Measurements from ENCODE around the gene MORC2.

The MORC2 gene

GRCh38 chr22:30968015-30968923, at the start of gene MORC2:
MORC2 (minus strand) TSS chr22:30968774; CDS start chr22:30967889, 885 bp downstream.
- in situ Hi-C loops (cut with MboI; ENCODE audit: low sequenced_read_pairs), result no loop called here

DNA sequence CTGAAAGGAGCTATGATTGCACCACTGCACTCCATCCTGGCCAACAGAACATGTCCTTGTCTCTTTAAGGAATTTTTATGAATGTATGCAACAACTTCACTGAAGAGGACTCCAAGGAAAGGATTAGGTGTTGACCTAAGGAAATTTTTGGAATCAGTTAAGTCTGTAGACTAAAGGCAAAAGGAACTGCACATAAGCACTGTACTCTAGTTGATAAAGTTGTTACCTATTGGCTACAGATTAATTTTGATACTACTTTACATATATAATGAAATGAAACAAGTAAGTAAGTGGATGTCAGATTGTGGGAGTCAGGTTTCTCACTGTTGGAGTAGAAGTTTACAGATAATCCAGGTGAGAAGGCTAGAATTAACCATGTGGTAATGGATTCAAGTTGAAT, 37.0 kb upstream of the MORC2 start:
- in situ Hi-C loops (cut with MboI; ENCODE audit: low sequenced_read_pairs), result no loop called here

DNA sequence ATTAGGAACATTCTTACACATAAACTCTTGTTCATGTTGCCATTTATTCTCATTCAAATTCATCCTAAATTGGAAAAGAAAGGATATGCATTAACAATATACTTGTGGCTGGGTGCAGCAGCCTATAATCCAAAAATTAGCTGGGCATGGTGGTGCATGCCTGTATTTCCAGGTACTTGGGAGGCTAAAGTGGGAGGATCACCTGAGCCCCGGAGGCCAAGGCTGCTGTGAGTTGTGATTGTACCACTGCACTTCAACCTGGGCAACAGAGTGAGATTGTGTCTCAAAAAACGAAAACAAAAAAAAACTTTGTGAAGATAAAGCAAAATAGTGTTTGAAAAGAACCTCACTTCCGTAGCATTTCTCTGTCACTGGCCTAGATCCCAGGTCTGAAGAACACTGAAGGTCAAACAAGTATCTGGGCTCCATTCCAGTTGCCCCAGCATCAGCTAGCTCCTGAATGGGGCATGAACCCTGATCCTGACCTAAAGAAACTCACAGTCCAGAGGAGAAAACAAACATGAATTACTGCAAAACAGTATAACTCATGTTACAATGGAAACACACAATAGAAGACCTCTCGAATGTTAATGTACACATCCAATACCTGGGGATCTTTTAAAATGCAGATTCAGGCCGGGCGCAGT, 32.7 kb upstream of the MORC2 start:
- in situ Hi-C loops (cut with MboI; ENCODE audit: low sequenced_read_pairs), result no loop called here

DNA sequence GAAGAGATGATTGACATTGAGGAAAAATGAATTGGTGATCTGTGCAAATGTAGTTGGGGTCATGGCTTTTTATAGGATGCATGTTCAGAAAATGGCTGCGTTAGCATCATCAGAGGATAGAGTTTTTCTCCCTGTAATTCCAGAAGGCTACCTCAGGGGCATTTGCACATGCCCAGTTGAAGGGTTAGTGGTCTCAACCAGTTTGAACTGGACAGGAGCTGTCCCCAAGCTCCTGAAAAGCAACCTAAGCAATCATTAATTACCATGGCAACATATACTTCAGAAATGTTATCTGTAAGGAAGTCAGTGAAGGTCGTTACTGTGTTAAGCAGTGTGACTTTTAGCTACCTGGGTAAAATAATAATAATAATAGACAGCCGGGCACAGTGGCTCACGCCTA, 29.8 kb upstream of the MORC2 start:
- in situ Hi-C loops (cut with MboI; ENCODE audit: low sequenced_read_pairs), result no loop called here

GRCh38 chr22:30996462-30996861, 27.9 kb upstream of the MORC2 start:
- in situ Hi-C loops (cut with MboI; ENCODE audit: low sequenced_read_pairs), result no loop called here

DNA sequence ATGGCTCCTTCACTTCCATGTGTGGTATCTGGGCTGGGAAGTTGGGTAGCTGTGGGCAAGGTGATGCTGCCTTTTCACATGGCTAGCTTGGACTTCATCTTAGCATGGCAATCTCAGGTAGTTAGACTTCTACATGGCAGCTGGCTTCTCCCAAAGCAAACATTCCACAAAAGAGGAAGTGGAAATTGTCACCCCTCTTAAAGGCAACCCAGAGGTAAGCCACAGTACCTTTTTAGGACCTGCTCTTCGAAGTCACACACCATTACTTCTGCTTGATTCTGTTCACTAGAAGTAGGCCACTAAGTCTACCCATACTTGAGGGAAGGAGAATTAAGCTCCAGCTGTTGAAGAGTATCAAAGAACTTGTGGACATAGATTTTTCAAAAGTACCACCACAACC, 26.4 kb upstream of the MORC2 start:
- in situ Hi-C loops (cut with MboI; ENCODE audit: low sequenced_read_pairs), result no loop called here

GRCh38 chr22:30992565-30992964, 24.0 kb upstream of the MORC2 start:
- in situ Hi-C loops (cut with MboI; ENCODE audit: low sequenced_read_pairs), result no loop called here

DNA sequence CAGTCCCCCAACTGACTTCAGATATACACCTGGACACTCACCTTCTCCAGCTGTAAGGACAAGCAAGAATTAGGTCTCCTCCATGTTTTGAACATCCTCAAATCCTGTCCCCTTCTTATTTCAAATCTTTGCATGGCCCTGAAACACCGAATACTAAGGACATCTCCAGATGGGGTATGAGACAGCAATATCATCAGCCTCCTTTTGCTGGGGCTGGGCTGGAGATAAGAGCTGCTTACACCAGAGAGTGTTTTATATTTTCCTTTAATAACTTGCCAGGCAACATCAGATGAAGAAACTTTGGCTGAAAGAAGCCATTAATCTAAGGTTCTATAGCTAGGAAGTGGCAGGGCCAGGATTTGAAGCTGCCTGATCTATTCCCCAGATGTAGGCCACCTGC, 22.1 kb upstream of the MORC2 start:
- in situ Hi-C loops (cut with MboI; ENCODE audit: low sequenced_read_pairs), result no loop called here

- in situ Hi-C loops (cut with MboI; ENCODE audit: low sequenced_read_pairs), result no loop called here
These were observed 20.9 kb upstream of the MORC2 start for GRCh38 chr22:30989474-30989873.

- in situ Hi-C loops (cut with MboI; ENCODE audit: low sequenced_read_pairs), result no loop called here
These were observed 17.1 kb upstream of the MORC2 start for GRCh38 chr22:30985561-30986208.

- in situ Hi-C loops (cut with MboI; ENCODE audit: low sequenced_read_pairs), result no loop called here
These were observed 15.7 kb upstream of the MORC2 start for GRCh38 chr22:30984317-30984716.

GRCh38 chr22:30982512-30982911, 13.9 kb upstream of the MORC2 start:
- in situ Hi-C loops (cut with MboI; ENCODE audit: low sequenced_read_pairs), result no loop called here

DNA sequence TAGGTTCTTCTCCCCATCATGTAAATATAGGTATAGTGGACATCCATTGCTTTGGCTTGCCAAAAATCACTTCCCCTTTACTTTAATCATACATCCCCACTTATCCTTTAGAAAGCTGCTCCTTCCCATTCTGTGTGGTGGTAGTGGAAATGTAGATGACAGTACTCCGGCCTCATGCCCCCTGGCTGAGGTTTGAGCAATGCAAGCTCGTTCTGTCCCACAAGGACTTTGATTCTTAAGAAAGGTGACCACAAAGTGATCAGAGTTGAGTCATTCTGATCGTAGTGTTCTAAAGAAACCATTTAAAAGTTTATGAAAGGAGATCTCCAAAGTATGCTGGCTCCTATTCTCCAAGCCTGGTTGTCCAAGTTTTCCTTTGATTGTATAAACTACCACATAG, 11.4 kb upstream of the MORC2 start:
- in situ Hi-C loops (cut with MboI; ENCODE audit: low sequenced_read_pairs), result no loop called here

DNA sequence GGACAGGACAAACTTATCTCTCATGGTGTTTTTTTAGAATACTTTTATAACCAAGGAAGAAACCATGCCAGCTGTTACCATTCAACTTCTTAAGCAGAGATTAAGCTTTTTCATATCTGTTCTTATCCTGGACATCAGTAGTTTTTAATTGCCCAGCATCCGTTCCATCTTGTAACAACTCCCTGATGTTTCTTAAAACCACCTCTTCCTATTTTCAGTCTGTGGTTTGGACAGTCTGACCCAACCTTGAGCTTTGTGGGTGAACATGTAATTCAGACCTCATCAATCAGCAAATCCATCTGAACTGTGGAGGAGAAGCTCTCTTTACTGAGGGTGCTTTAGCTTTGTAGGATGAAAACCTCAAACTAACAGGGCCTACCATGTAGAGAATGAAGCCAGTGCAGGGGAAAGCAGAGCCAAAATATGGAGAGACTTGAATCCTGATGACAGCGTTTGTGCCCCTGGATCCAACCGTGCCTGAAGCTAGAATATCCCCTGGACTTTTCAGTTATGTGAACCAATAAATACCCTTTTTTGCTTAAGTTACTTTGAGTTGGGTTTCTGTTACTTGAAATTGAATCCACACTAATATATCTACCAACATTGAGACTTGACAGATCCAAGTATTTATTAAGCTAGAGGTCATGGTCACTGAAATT, 9.9 kb upstream of the MORC2 start:
- in situ Hi-C loops (cut with MboI; ENCODE audit: low sequenced_read_pairs), result no loop called here

DNA sequence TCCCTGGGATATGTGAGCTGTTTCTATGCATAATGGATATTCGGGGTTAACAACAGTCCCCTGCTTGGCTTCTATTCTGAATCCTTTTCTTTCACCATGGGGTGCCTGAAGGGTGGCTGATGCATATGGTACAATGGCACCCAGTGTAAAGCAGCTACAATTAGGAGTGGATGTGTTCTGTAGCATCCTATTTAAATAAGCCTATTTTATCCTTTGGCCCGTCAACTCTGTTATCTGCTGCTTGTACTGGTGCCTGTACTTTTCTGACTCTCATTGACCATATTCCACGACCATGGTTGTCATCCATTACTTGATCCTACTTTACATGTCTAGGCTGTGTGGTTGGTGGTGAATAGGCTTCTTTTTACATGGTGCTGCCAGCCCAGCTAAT, 1.8 kb upstream of the MORC2 start:
- in situ Hi-C loops (cut with MboI; ENCODE audit: low sequenced_read_pairs), result no loop called here

DNA sequence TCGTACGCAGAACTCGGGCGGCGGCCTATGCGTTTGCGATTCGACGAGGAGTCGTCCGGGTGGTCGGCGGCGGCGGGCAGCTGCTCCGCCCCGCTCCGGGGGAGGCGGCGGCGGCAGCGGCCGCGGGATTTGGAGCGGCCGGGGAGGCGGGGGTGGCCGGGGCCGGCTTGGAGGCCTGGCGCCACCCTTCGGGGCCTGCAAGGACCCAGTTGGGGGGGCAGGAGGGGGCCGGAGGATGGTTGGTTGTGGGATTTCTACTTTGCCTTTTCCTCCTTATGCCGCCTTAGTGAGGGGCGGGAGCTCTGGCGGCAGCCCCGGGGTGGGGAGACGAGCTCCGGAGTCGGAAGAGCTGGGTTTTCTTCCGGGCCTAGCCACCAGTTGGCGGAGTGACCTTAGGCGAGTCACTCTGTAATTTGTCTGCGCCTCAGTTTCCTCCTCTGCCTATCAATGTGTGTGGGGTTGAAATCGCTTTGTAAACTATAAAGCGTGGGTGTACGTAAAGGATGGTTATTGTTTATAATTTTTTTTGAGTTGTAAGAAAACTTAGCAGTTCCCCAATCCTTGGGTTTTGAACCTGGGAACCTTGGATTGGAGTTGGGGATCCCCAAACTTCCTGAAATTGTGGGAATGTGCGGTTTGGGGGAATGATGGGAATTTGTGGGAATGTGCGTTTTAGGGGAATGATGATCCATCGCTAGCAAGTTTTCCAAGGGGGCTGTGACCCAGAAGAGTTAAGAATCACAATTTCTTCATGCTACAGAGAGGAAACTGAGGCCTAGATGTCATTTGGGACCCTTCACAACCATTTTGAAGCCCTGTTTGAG, 1.2 kb upstream of the MORC2 start:
- in situ Hi-C loops (cut with MboI; ENCODE audit: low sequenced_read_pairs), result no loop called here

DNA sequence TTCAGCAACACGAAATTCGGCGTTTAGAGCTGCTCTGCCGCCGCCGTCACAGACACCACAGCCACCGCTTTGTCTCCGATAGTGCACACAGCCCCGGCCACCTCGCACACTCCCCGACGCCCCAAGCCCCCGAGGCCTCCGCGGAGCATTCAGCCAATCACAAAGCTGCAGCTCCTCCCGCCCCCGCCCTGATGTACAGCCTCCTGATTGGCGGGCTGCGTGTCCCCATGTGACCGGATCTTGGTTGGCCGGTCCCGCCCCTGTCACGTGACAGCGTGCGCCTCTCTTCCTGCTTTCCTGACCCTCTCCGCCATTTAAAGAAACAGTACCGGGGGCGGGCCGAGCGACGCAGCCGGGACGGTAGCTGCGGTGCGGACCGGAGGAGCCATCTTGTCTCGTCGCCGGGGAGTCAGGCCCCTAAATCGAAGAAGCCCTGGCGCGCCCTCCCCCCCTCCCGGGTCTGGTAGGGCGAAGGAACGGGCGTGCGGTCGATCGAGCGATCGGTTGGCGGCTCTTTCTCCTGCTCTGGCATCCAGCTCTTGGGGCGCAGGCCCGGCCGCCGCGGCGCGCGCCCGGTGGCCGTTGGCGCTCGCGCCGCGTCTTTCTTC, 454 bp upstream of the MORC2 start, which contains the start of gene TUG1:
Gene TUG1 (plus strand): TSS at position 342 of the 608 bp plus-strand sequence.
- in situ Hi-C loops (cut with MboI; ENCODE audit: low sequenced_read_pairs), result no loop called here

DNA sequence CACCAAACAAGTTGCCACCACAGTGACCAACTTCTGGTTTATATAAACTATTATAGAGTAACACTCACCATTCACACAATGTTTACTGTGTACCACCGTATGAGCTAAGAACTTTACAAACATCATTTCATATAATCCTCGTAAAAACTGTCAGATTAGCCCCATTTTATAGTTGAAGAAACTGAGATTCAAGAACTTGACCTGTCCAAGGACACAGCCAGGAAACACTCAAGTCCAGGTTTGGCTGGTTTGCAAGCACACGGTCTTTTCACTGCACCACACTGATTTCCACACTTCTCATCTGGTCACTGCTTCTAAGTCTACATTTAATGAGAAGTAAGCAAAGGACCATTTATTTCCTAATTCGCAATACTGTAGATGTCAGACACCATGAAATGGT, 3.7 kb downstream of the MORC2 start:
- in situ Hi-C loops (cut with MboI; ENCODE audit: low sequenced_read_pairs), result no loop called here

GRCh38 chr22:30955153-30955552, 13.4 kb downstream of the MORC2 start:
- in situ Hi-C loops (cut with MboI; ENCODE audit: low sequenced_read_pairs), result no loop called here

- in situ Hi-C loops (cut with MboI; ENCODE audit: low sequenced_read_pairs), result no loop called here
These were observed 15.4 kb downstream of the MORC2 start for GRCh38 chr22:30953206-30953605.

Measured in hTERT RPE-1 (cell line).